DMS 273 (cell line): ENCODE data around the gene FASTK.

ENCODE experiments used
- DNase-seq: peaks from one replicate; lab custom pipeline; 2025; ENCODE audit not compliant: unreplicated experiment; lab: John Stamatoyannopoulos, UW

FASTK gene

DNA sequence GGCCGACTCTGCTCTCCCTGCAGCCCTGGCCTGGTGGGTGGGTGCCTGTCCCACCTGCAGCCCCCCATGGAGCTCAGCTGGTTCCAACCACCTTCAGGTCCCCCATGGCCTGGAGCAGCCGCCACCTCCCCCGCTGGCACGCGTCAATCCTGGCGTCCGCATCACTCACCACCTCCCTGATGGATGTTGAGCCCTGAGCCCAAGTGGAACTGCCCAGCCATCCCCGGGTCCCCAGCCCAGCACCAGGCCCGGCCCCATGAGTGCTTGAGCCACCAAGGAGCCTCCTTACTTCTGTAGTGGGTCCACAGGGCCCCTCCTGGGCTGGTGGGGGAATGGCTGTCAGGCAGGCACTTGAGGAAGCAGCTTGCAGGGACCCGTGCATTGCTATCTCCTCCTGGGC lies 20.3 kb upstream of the FASTK start:
- DNase-seq, result no peak

DNA sequence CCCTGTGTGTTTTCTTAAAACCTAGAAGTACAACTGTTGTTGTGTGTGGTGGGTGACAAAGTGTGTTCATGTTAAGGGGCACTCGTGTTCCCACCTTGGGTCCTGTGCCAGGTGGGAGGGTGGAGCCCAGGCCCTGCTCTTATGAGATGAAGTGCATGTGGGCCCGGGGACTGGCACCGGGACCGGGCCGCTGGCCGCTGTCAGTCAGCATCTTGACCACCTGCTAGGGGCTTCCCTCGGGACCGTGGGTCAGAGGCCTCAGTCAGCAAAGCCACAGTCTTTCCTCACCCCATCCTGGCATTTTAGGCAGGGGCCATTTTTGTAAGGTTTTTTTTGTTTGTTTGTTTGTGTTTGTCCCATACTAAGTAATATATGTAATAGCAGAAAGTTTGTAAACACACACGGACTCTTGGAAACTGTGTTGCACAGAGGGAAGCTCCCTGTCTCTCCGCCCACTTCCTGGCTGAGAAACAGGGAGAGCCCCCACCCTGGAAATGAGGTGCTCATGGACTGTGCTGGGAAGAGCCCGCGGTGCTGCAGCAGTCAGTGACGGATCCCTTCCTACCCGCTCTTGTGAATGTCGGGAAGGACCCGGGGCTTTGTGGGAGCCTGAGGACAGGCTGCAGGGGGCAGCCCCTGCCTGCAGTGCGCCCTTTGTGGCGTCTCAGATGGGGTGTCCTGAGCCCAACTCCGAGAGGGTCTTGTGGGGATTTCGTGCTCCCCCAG lies 19.0 kb upstream of the FASTK start:
- no peak for DNase-seq

DNA sequence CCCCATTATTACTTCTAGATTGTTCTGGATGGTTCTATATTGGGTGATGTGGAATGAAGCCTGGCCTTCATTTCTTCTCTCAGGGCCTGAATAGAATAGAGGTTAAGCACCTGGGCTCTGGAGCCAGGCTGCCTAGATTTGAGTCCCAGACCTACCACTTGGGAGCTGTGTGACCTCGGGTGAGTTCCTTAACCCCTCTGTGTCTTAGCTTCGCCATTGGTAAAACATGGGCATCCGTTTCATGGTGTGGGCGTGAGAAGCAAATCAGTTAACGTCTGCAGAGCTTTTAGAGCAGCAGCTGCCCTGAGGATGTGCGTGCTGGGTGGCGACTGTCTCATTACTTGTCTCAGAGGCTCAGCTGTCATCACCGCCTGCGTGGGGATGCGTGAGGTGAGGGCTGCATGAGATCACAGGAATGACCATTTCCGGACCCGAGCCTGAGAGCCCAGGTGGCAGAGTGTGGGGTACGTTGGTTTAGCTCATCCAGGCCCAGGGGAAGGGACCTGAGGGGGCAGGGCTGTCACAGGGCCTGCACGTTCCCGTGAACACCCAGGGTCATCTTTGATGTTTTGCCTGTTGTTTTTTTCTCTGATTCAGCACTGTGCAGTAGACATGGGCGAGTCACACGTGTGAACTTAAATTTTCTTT lies 15.3 kb upstream of the FASTK start:
- no peak for DNase-seq

DNA sequence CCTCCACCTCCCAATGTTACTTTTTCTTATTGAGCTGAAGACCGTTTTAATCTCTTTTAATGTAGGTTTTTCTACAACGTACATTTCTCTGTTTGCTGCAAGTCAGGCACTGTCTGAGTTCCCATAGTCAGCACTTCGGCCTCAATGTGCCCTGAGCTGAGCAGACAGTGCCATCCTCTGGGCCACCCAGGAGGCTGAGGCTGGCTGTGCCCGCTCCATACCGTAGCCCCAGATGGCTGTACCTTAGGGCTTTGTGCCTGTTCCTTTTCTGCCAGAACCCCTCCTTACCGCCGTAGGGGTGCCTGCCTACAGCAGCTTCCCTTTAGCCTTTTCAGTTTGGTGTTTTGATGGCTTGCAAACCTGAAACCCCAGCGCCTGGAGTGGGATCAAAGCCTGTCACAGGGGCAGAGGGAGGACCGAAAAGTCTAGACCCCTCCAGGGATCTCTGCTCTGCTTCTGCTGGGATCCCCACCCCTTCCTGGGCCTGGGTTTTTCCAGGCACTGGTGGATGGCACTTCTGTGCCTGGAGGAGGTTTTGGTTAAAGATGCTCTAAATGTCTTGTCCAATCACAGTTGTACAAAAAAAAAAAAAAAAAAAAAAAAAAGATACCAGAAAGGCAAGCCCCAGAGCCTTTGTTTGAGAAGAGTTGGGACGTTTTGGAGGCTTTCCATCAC lies 14.7 kb upstream of the FASTK start:
- DNase-seq, result no peak

DNA sequence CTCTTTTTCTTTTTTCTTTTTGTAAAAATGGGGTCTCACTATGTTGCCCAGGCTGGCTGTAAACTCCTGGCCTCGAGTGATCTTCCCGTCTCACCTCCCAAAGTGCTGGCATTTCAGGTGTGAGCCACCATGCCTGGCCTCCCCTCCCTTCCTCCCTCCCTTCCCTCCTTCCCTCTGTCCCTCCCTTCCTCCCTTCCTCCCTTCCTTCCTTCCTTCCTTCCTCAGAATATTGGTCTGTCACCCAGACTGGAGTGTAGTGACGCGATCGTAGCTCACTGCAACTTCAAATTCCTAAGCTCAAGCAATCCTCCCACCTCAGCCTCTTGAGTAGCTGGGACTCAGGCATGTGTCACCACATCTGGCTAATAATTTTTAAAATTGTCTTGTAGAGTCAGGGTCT lies 14.1 kb upstream of the FASTK start:
- no peak for DNase-seq

DNA sequence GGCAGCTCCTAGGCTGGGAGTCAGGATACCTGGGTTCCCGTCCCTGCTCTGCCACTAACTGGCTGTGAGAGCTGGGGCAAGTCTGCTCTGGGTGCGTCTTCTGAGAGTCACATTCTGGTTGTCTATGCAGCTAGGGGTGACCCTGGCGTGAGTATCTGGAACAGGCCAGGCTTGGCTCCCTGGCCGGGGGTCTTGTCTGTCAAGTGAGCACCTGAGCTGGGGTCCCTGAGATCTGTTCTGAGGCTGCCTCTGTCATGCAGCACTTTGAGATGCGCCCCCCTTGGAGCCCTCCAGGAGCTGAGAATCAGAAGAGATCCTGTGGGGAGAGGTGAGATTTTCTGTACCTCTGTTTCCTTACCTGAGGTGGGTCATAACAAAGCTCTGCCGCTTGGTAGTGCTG lies 13.1 kb upstream of the FASTK start:
- DNase-seq, result no peak

DNA sequence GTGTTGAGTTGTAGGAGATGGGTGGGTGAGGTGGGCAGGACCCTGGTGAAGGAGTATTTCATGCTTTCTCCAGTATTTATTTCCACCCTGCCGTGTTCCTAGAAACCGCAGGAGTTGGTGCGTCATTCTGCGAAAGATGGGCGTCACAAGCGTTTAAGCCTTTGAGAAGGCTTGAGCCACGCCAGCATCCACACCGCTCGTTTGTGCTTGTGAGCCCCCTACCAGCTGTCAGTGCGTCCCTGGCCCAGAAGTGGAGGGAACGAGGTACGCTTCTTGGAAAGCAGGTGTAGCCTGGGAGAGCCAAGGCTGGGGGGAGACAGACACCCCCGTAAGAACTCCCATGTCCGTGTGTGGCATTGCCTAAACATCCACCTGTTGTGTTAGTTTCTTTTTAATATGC lies 11.4 kb upstream of the FASTK start:
- DNase-seq, result no peak

DNA sequence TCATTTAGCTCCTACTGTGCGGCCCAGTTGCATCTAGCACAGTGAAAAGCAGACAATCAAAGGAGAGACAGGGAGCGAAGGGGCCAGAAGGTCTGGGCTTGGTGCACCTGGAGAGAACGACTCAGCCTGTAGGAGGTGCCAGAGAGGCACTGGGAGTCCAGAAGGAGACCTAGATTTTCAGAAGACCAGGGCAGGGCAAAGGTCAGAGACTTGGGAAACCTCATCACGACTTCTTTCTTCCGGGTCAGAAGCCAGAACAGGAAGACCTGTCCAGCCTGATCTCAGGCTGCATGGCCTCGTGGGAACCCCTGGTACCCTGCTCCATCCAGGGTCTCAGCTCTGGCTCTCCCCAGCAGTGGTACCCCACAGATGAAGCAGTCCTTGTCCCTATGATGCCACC lies 10.8 kb upstream of the FASTK start:
- DNase-seq, result peak; percentile 57

DNA sequence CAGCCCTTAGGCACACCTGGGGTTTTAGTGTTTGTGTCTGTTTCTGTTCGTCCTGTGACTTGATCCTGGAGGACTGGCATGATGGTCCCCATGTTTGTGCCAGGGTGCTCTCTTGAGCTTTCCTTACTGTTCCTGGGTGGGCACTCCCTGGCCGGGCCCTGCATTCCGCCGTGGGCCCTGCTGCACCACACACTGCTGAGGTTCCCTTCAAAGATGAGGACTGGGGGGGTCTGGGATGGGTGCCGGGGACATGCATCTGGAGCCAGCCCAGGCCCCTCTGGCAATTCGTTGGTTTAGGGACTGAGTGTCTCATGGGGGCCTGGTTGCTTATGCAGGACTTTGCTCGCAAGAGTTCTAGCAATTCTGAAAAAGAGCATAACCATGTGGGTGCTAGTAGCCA lies 10.4 kb upstream of the FASTK start:
- no peak for DNase-seq

DNA sequence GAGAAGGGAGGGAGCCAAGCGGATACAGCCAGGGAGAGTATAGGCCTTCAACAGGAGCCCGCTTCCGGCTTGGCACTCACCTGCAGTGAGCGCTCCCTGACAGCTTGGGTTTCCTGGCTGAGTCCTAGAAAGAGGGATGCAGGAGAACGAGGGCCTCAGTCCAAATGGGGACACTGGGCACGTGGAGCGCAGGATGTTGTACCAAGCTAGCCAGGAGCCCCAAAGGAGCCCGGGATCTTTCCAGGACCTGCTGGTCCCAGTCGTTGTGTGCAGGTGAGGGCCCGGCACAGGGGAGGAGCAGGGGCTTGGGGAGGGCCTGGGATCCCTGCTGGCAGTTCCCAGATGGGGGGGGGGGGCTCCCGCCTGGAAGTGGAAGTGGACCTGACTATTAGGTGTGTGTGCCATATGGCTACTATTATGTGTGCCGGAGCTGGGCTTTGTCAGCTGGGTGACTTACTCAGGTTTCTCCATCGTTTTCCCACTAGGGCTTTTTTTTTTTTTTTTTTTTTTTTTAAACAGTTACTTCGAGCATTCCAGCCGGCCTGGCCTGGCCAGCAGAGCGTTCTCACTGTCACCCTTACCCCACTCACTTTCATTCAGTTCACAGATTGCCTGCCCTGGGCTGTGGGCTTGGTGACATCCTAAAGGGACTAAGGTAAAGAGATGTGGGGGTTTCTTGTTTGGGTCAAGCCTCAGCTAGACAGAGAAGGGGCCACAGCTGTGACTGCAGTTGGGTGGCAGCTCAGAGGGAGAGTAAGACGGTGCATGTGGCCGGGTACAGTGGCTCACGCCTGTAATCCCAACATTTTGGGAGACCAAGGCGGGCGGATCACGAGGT lies 9.5 kb upstream of the FASTK start:
- peak; percentile 89 for DNase-seq

DNA sequence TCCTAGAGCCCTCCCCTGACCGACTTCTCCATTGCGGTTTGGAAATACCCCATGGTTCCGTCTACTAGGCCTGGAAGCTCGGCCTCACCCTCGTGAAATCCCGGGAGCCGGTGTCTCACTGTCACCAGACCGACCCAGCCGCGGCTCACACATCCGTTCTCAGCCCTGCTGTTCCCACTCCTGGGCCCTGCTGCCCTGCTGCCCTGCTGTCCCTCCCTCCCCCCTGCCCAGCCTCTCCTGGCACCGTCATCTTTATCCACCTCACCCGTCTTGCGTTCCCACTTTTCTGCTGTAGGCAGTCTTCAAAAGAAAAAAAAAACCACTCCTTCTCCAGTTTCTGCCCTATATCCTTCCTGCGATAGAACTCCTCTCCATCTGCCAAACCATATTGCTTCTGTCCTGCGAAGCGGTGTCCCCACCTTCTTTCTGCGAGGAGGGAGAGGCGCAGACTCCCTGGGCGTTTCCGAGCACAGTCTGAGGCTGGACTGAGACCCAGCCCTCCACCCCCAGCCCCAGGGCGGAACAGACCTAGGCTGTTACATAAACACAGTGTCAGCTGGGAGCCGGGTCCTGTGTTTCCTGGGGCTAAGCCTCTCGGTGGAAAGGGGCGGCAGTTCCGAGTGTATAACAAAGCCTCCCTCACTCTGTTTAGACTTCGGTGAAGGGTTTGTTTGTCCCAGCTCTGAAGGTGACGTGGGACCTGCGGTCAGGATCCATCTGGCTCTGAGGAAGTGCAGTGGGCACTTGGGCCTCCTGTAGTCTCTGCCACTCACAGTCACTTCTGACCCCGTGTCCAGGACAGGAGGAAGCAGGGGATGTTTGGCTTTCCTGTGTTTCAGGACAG lies 8.5 kb upstream of the FASTK start:
- DNase-seq, result peak; percentile 97

DNA sequence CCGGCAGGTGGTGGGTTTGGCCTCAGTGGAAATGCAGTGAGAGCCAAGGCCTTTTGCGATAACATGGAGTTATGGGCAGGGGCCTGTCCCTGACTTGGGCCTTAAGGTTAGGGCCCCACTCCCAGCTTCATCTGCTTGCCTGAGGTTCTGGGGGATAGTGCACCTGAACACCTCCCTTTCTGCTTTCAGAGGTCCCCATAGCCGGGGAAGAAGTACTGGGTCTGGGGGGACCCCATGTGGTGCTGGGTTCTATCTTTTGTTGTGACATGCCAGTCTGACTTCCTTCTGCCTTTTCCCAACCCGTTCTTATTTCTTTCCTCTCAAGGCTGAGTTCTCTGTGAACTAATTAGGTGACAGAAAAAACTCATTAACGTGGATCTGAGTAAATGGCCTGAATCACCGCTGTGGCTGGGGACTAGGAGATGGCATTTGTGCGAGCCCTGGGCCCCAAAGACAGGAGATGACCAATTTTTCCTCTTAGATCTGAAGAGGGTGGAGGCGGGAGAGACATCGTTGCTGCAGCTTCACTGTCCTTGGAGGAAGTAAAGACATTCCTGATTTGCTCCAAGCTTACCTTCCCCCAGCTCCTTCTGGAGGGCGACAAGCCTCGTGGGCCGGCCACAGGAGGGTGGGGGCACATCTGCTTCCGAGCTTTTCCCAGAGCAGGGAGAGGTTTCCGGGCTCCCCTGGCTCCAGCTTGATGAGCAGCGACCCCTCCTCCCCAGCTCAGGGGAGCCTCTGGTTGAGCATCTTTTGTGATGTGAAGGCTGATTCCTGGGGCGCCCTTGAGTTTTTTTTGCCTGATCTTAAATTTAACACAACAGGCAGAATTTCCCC lies 7.6 kb upstream of the FASTK start:
- DNase-seq, result peak; percentile 81

DNA sequence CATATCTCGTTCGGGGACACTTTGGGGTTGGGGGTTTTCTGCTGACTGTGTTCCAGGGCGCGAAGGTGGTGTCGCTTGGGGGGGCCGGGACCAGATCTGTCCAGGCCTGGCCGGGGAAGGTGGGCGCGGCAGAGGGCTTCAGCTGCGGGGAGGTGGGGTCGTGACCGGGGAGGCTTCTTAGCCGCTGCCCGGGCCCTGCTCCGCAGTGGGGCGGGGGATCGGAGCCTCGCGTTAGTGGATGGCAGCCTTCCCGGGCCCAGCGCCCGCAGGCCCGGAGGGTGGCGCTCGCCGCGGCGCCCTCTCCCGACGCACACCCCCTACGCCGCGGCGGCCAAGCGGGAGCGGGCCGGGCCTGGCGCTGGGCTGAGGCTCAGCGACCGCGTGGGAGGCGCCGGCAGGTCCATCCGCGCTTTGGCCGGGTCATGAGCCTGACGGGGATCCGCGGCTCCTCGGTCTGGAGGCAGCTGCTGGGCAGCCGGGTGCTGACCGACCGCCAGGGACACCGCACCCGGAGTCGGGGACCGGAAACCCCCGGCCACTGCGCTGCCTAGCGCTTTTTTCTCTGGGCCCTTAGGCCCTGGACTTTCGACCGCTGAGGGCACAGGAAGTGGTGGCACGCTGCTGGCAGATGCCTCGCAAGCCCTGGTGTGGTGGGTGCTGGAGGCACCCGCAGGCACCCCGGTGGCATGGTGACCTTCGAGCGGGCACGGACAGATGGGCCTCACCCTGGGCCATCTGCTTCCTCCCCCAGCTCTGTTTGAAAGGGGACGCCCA lies 6.8 kb upstream of the FASTK start:
- peak; percentile 97 for DNase-seq

DNA sequence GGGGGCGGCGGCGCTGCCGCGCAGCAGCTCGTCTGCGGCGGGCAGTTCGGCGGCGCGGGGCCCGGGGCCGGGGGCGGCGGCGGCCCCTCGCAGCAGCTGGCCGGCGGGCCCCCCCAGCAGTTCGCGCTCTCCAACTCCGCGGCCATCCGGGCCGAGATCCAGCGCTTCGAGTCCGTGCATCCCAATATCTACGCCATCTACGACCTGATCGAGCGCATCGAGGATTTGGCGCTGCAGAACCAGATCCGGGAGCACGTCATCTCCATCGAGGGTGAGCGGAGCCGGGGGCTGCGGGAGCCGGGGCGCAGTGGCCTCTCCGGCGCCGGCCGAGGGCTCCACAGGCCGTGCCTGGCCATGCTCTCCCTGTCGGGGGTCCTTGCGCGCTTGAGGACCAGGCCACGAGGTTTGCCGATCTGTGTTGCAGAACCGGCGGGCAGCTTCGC lies 6.2 kb upstream of the FASTK start:
- DNase-seq, result peak; percentile 80

DNA sequence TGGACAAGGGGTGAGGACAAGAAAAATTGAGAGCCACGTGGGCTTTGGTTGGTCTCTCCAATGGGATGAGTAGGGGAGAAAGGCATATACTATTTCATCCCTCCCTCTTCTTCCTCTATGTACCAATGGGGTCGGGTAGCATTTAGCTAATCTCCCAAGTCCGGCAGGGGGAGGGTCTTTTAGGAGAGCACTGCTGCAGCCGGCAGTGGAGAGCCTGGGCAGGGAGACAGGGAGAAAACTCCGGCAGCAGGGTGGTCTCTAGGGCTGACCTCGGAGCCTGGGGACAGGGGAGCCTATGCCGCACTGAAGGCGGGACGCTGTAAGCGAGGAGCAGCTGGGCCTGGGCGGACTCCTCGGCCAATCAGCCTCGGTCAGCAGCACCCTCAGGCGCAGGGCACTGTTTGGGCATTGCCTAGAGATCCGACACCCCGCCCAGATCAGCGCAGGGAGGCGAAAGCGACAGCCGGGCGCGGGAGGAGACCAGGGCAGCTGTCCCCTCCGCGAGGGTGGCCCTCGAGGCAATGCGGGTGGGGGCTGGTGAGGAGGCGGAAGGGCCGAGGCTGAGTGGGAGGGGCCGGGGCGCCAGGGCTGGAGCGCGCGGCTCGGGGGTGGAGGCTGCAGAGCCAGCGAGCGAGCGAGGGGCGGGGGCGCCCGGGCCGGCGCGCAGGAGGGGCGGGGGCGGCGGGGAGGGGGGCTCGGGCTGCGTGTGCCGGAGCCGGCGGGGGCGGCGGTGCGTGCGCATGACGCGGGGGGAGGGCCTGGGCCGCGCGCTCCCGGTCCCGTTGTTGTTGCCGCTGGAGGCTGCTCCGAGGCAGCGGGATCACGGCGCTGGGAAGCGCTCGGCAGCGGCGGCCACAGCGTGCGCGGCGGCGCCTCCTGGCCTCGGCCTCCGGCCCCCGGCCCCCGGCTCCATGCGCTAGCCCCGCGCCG lies 5.3 kb upstream of the FASTK start, which contains the start of gene AGAP3:
Gene AGAP3, plus strand, starts transcription at position 785 of the 930 bp plus-strand sequence. CDS start 267 bp downstream, outside the sequence.
- DNase-seq, result peak; percentile 95

DNA sequence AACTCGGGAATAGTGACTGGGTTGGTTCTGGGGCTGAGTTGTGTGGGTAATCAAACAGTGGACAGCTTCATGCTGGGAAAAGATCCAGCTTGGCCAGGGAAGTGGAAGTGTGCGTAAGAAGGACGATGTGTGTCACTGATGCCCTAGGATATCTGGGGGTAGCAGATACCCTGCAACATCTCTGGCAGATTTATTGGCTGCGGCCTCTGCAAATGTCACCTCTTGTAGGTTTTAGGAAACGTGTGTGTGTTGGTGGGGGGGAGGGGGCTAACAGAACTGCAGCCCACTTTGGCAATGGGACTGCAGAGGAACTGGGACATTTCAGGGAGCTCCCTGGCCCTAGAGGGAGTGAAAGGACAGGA lies 4.7 kb upstream of the FASTK start:
- DNase-seq, result no peak

DNA sequence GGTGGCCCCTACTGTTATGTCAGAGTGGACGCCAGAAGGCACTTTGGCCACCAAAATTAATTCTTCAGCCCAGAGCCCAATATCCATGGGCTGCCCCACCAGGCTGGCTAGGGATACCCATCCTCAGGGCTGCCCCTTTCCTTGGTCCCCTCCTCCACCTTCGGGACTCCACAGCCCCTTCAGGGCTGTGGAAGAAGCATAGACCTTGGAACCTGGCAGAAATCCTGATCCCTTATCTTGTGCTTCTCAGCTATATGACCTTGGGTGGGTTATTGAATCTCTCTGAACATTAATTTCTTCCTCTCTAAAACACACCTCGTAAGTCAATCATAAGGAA lies 3.2 kb upstream of the FASTK start:
- peak; percentile 65 for DNase-seq
